HL-60 (cell line): ENCODE measurements around the gene ANO3.
"Not testable (repeated sequence)": the region's sequence is repeated elsewhere in the genome, so short reads cannot be mapped to it uniquely, and the experiment has no call there.

ENCODE experiments used
- DNase-seq, 2 experiments: peaks; one replicate each; pipeline ENCODE4 v3.0.0-alpha.2; 2010 to 2020; ENCODE audit warnings: low read depth in 1 of 2, low spot score in 1 of 2
- H3K27ac ChIP-seq: fragments of 250-450 bp; sonication (Bioruptor Pico); replicated peaks from 2 replicates; pipeline ENCODE4 v1.5.1; 2020; ENCODE audit warnings: mild to moderate bottlenecking, moderate library complexity
- H3K27me3 ChIP-seq: fragments of 250-450 bp; sonication (Bioruptor Pico); 2 replicates; pipeline ENCODE4 v1.5.1; 2021; ENCODE audit warnings: mild to moderate bottlenecking, moderate library complexity; ENCODE audit not compliant: insufficient read depth, poor library complexity, severe bottlenecking
- H3K4me3 ChIP-seq: replicated peaks from 2 replicates; pipeline ENCODE4 v1.5.1; 2011; ENCODE audit warnings: mild to moderate bottlenecking, control low read depth, low read length; ENCODE audit not compliant: insufficient read depth
- CTCF ChIP-seq: IDR thresholded peaks from one replicate; pipeline ENCODE4 v1.5.1; 2011; ENCODE audit warnings: low read length, control low read depth, inconsistent platforms; ENCODE audit not compliant: insufficient read depth
- GABPA ChIP-seq: IDR thresholded peaks from 2 replicates; pipeline ENCODE4 v1.6.1; 2012; ENCODE audit warnings: low read depth
- POLR2AphosphoS5 ChIP-seq: IDR thresholded peaks from 2 replicates; pipeline ENCODE4 v1.6.1; 2012; ENCODE audit warnings: low read depth
- REST ChIP-seq: IDR thresholded peaks from 2 replicates; pipeline ENCODE4 v1.6.1; 2012; ENCODE audit warnings: low read depth; ENCODE audit not compliant: insufficient replicate concordance
- SPI1 ChIP-seq: IDR thresholded peaks from 2 replicates; pipeline ENCODE4 v1.6.1; 2012; ENCODE audit warnings: low read depth, mild to moderate bottlenecking, borderline replicate concordance

The ANO3 gene

GRCh38 chr11:26587073-26587472 is 255.1 kb downstream of the ANO3 start:
- no peak overlapping the region for H3K27ac ChIP-seq
- H3K27me3 ChIP-seq: no peaks in the 10 kb centered on the region
- no peak for DNase-seq
- no peak overlapping the region for H3K4me3 ChIP-seq
- TF ChIP-seq POLR2AphosphoS5 (no peak), GABPA (no peak), CTCF (no peak), SPI1 (no peak), REST (no peak)

- no peak overlapping the region for H3K4me3 ChIP-seq
- no peak overlapping the region for H3K27ac ChIP-seq
- no peaks in the 10 kb centered on the region for H3K27me3 ChIP-seq
- TF ChIP-seq SPI1: no peak
- TF ChIP-seq POLR2AphosphoS5: no peak
- TF ChIP-seq CTCF: no peak
- TF ChIP-seq REST: no peak
- TF ChIP-seq GABPA: no peak
- no peak for DNase-seq
These were observed 261.8 kb downstream of the ANO3 start for GRCh38 chr11:26593691-26594090.

- H3K27ac ChIP-seq: peak overlapping the region; percentile 45
- H3K4me3 ChIP-seq, H3K27me3 ChIP-seq: not testable (repeated sequence)
- peak; percentile 34 to 78 for DNase-seq
These were observed 263.4 kb downstream of the ANO3 start for GRCh38 chr11:26595207-26595865.

- DNase-seq, H3K27ac ChIP-seq, H3K27me3 ChIP-seq, H3K4me3 ChIP-seq: not testable (repeated sequence)
These were observed 265.2 kb downstream of the ANO3 start for GRCh38 chr11:26597049-26597689.

- TF ChIP-seq POLR2AphosphoS5: no peak
- no peak for TF ChIP-seq GABPA
- TF ChIP-seq CTCF: no peak
- TF ChIP-seq REST: no peak
- TF ChIP-seq SPI1: no peak
- DNase-seq: no peak
- Histone ChIP-seq H3K4me3 (no peak overlapping the region), H3K27me3 (no peaks in the 10 kb centered on the region), H3K27ac (no peak overlapping the region)
These were observed 266.0 kb downstream of the ANO3 start for GRCh38 chr11:26597899-26598298.
